Measurements from ENCODE around the gene UAP1.
A peak's percentile ranks its signal among the peaks of the same experiment; 100 is the strongest.
"Not testable (repeated sequence)": the region's sequence is repeated elsewhere in the genome, so short reads cannot be mapped to it uniquely, and the experiment has no call there.

Gene UAP1

DNA sequence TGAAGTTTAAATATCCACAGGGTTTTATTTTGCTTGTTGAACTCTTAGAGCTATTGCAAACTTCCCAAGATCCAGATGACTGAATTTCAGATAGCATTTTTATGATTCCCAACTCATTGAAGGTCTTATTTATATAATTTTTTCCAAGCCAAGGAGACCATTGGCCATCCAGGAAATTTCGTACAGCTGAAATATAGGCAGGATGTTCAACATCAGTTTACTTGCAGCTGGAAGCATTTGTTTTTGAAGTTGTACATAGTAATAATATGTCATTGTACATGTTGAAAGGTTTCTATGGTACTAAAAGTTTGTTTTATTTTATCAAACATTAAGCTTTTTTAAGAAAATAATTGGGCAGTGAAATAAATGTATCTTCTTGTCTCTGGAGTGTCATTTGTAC lies 37.9 kb downstream of the UAP1 start:
- no peak for DNase-seq (ENCODE audit: low read depth, low spot score)
- H3K4me3 ChIP-seq (ENCODE audit: low read length), result no peak overlapping the region

DNA sequence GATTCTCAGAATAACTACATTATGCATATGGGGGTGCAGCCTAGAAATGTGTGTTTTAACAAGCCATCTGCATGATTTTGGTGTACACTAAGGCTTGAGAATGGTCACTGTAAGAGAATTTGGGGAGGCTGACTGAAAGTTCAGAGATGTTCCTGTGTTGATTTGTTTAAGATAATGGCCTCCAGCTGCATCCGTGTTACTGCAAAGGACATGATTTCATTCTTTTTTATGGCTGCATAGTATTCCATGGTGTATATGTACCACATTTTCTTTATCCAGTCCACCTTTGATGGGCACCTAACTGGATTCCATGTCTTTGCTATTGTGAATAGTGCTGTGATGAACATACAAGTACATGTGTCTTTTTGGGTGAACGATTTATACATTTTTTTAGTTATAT lies 41.6 kb downstream of the UAP1 start:
- not testable (repeated sequence) for DNase-seq (ENCODE audit: low read depth, low spot score); H3K4me3 ChIP-seq (ENCODE audit: low read length)

DNA sequence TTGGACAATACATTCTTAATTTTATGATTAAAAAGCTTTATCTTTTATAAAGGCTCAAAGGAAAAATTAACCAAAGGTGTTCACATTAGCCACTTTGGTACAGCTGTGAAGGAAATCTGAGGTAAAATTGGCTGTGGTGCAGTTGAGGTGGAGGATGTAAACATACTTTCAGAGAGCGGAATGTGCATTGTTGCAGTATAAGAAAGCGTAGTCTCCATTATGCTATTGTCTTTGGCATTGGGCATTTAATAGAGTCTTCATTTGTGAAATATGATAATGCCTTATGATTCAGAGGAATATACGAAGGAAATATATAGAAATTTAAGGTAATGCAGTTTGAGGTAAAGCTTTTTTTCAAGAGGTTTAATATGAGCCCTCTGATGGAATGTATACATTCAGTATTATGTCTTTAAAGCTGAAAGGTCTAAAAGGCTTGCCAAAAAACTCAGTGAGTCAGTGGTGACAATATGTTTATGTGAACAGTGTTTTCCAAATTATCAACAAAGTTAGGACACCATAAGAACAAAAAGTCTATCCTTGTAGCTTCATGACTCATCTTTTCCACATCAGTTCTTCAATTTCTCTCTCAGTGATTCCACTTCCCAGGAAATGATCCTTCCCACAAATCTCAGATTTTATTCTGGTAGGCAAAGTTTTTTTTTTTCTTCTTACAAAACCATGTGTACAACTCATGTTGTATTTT lies 43.9 kb downstream of the UAP1 start:
- no peak for DNase-seq (ENCODE audit: low read depth, low spot score)
- H3K4me3 ChIP-seq (ENCODE audit: low read length), result no peak overlapping the region

DNA sequence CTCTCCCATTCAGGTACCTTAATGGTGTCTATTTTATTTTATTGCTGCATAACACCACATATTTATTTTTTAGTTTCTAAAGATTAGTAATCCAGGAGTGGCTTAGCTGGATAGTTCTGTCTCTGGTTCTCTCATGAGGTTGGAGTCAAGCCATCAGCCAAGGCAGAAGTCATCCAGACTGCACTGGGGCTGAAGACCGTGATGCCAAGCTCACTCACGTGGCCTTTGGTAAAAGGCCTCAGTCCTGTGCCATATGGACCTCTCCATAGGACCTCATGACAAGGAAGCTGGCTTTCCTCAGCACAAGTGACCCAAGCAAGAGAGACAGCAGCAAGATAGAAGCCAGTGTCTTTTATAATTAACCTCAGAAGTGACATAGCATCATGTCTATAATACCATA lies 47.8 kb downstream of the UAP1 start:
- no peak overlapping the region for H3K4me3 ChIP-seq (ENCODE audit: low read length)
- DNase-seq (ENCODE audit: low read depth, low spot score), result no peak

DNA sequence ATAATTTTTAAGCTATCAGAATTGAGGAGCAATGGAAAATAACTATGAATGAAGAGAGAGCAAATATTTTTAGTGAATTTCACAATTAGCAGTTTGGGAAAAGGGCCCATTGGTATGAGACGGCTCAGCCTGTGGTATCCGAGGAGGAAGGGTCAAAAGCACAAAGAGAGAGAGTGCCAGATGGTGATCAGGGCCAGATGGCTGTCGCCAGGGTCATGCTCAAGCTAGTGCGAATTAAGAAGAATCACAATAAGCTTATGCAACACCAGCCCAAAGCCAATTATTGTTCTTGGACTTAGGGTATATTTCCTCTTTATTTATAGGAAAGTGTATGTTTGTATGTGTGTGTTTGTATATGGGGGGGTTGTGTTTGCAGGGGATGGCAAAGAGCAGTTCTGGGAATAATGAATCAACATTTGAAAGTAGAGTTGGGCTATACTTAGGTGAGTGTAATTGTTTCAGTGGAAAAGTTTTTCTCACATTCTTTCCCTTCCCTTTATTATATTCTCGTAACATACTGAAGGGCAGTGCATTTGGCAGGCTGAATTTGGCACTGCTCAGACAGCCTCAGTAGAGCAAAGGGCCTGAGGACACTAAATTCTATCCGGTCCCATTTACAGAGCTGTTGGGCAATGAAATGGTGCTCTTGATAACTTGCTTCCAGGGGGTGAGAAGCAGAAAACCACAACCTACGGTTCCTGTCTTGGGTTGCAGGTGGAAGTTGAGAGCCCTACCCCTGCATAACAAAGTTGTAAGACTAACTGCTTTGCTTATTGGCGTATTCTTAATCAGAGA lies 51.3 kb downstream of the UAP1 start:
- peak; percentile 42 for DNase-seq (ENCODE audit: low read depth, low spot score)

DNA sequence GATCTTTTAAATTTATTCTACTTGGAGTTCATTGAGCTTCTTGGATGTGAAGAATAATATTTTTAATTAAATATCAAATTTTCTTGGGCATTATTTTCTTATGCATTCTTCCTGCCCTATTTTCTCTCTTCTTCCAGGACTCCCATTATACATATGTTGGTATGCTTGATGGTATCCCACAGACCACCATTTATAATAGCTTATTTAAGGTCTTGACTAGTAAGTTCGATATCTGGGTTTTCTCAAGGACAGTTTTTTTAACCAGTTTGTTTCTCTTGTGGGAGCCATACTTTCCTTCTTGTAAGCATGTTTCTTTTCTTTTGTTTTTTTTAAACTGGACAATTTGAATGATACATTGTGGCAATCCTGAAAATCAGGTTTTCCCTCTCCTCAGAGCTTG lies 55.3 kb downstream of the UAP1 start:
- H3K4me3 ChIP-seq (ENCODE audit: low read length), result no peak overlapping the region

More for the DNA sequence above, 51.3 kb downstream of the UAP1 start:
- H3K4me3 ChIP-seq (ENCODE audit: low read length), result no peak overlapping the region

DNA sequence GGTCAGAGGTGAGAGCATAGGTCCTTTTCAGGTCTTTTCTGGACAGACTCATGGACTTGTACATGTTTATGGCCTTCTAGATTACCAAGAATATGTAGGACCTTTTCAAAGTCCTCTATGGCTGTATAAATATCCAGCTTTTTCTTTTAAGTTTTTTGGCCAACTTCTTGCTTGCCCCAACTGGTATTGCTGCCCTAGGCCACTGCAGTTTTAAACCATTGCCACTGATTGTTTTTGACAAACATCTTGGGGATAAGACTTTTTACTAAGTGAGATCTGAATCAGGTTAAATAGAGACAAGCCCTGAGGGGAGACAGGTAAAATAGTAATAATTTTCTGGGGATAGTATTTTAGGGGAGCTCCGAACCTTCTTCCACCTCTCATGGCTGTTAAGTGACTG lies 56.0 kb downstream of the UAP1 start:
- no peak overlapping the region for H3K4me3 ChIP-seq (ENCODE audit: low read length)
- DNase-seq (ENCODE audit: low read depth, low spot score), result no peak

More for the DNA sequence above, 55.3 kb downstream of the UAP1 start:
- DNase-seq (ENCODE audit: low read depth, low spot score), result no peak

DNA sequence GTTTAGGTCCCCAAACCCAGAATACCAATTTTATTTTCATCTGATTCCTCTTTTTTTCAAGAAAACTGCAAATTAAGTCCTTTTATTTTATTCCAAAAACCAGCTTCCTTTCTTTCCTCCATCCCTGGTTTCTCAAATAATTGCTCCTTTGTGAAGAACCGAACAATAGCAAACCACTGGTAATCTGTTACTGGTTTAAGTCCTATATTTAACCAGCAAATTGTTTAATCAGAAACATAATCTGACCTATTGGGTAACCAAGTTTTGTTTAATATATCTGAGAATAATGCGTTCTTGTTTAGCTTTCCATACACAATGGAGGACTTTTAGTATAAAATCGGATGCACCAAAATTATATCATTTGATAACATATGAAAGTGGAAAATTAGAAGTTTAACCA lies 57.6 kb downstream of the UAP1 start:
- H3K4me3 ChIP-seq (ENCODE audit: low read length), result no peak overlapping the region
- DNase-seq (ENCODE audit: low read depth, low spot score), result no peak

DNA sequence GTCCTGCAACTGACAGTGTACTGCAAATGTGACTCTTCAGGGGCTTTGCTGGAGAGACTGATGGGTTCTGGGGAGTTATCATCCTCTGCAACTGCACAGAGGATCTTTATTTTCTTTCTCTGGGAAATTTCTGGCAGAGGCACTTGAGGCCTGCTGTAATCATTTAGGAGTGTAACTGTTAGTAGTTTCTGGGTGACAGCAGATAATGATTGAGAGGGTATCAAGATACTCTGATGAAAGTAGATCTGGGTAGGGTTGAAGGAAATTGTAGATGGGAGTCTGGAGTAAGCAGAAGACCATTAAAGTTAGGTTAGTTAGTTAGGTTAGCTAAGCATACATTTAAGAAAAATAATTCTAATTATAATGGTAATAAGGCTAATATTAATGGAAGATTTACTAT lies 59.7 kb downstream of the UAP1 start:
- DNase-seq (ENCODE audit: low read depth, low spot score), result no peak
- H3K4me3 ChIP-seq (ENCODE audit: low read length), result no peak overlapping the region

DNA sequence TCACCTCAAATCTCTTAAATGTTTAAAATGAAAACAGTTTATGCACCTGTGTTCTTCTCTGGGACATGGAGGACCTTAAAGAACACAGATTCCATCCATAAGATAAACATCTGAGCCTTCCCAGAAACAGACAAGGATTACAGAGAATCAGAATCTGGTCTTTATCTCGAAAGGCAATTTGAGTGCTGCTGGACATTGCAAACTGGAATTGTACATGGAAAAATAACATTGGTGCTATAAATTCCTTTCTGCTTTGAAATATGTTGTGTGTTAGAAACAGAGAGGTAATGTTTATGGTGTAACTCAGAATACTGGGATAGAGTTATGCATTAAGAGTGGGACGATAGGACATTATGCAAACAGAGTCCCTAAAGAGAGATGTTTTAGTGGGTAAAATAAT lies 64.2 kb downstream of the UAP1 start:
- no peak overlapping the region for H3K4me3 ChIP-seq (ENCODE audit: low read length)
- no peak for DNase-seq (ENCODE audit: low read depth, low spot score)

DNA sequence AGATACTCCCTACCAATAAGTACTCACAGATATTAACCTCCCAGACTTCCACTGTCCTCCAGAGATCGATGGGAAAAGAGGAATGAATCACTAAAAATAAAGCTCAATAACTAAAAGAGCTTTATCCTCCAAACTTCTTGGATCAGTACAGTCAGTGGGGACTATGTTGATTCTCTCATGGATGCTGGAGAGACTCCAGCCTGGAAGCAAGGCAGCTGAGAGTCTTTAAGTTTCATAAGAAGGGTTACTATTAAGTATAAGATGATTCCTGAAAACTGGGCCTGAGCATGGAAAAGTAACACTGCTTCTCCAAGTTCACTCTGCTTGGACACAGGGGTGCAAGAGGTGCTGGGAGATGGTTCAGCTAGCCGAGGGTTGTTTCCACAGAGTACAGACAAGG lies 64.6 kb downstream of the UAP1 start:
- H3K4me3 ChIP-seq (ENCODE audit: low read length), result no peak overlapping the region
- no peak for DNase-seq (ENCODE audit: low read depth, low spot score)

DNA sequence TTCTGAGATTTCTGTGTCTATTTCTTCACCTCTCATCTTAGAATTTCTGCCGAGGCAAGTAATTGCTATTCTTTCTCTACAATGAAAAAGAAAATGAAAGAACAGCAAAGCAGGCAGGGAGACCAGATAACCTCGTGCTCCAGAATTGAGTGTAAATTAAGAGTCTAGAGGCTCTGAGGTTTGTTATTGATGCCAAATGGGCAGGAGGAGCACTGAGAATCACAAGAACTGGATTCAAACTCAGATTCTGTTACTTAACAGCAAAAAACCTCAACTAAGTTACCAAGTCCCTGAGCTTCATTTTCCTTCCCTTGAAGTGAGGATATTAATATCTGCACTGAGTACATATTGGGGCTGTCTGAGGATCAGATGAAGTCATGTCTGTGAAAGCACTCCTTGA lies 65.2 kb downstream of the UAP1 start:
- H3K4me3 ChIP-seq (ENCODE audit: low read length), result no peak overlapping the region
- no peak for DNase-seq (ENCODE audit: low read depth, low spot score)

DNA sequence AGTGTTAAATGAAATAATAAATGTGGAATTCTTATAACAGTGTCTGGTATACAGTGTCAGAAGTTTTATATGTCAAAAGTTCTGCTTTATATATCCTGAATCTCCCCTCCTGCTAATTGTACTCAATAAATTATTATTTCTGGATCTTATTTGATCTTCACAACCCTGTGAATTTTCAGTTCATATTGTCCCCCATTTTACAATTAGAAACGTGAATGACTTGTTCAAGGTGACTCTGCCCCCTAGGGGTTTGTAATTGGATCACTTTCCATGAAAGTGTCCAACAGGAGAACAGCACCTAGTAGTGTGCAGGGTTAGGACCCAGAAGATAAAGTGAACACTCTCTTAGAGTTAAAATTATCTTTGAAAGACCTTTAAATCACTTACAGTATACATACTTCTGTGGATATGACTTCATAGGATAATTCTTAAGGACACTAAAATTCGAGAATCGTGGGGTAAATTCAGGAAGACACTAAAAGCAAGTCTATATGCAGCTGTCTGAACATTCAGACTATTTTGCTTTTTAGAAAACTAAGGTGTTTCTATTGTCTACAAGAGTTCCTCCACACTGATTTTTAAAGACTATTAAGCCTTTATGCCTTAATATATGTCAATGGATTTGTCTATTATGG lies 66.3 kb downstream of the UAP1 start:
- H3K4me3 ChIP-seq (ENCODE audit: low read length), result no peak overlapping the region
- peak; percentile 32 for DNase-seq (ENCODE audit: low read depth, low spot score)

DNA sequence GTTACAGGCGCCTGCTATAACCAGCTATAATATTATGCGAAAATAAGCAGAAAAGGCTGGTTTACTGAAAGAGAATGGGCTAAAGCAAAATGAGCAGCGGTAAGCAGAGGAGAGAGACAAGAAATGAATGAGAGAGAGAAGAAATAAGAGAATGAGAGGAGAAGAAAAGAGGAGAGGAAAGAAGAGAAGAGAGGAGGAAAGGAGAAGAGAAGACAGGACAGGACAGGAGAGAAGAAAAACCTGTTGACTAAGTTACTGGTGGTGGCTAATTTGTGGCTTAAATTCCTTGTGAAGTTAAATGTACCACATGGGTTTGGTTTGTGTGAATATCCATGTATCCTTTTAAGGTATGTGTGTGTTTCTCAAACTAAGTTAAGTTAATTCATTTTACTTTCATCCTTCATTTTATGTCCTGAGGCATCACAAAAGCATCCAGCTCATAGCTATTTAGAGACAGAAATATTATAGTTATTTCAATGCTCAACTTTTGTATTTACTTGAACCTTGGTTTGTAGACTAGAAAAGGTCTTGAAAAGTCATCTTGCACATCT lies 67.6 kb downstream of the UAP1 start:
- H3K4me3 ChIP-seq (ENCODE audit: low read length), result no peak overlapping the region
- no peak for DNase-seq (ENCODE audit: low read depth, low spot score)

DNA sequence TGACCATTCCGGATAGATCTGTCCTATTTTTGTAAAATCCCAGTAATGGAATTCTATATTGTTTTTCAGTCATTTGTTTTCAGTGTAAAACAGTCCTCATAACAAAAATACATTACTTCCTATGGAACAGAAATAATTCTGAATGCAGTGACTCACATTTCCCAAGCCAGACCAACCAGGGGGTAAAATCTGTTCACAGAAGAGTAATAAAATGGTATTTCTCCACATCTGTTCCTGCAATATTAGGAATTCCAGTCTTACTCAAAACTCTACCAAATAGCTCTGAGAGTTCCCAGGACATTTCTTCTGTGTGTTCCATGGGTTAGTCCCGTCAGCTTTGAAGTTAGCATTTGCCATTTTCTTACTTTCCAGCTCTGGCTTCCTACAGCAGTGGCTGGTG lies 68.1 kb downstream of the UAP1 start:
- H3K4me3 ChIP-seq (ENCODE audit: low read length), result no peak overlapping the region
- no peak for DNase-seq (ENCODE audit: low read depth, low spot score)

DNA sequence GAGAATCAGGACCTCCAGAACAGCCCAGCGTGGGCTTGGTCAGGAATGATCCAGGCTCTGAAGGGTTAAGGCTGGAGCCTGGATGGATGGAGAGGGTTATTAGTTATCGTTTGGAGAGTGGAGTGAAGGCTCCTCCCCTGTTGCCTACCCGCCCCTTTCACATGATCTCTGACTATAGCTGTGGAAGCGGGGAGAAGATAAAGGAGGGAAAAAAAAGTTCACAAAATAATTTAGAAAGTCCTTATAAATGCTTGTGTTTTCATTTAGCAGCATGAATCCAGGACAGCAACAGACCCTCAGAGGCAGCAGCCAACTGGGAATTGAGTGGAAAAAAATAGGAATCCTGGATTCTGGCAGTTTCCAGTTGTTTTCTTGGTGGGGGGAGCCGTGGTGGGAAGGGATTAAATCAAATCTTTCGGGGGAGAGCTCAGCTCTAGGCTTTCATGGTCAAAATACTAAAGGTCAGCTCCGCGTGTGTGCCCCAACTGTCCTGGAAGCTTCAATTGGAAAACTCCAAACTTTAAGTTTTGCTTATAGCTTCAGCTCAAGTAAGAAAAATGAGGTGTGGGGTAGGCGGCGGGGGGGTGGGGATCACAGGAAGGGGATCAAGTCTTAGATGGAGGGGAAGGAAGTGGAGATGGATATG lies 70.1 kb downstream of the UAP1 start:
- DNase-seq (ENCODE audit: low read depth, low spot score), result no peak
- no peak overlapping the region for H3K4me3 ChIP-seq (ENCODE audit: low read length)

DNA sequence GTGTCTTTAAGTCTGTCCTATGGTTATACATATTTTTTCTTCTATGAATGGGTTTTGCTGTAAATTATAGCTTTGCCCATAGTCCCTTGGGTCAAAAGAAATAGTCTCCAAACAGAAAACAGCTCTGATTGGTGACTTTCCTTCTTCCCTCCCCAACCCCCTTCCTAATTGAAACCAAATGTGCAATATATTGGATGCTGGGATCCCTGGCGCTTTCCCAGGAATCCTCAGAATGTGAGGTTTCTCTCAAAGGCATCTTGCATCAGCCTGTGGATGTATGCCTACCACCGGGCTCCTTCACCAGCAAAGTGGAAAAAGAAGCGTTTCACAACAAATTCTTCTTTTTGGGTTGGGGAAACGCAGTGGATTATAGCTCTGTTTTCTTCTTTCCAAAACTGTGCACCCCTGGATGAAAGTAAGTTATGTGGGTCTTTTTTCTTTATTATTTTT lies 70.7 kb downstream of the UAP1 start, which contains the start of gene DDR2:
Gene DDR2 (plus strand): TSS at position 248 of the 450 bp plus-strand sequence. CDS start 86,600 bp downstream, outside the sequence.
- H3K4me3 ChIP-seq (ENCODE audit: low read length), result no peak within 1 kb of the TSS

DNA sequence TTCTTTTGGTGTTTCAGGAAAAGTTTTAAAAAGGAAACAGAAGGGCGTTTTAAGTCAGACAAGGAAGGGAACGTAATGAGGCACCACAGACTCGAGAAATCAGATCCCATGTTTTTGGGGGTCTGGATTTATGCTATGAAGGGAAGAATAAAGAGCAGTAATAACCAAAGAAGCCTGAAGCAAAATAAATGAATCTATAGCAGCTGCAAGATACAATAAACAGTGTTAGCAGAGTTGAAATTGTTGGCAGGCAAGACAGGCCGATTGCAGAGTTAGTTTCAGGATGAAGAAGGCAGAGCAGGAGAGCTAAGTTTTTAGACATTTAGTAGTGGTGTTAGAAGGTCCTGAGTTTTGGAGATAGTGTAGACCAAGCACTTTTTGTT lies 71.2 kb downstream of the UAP1 start:
- no peak for DNase-seq (ENCODE audit: low read depth, low spot score)
- H3K4me3 ChIP-seq (ENCODE audit: low read length), result no peak overlapping the region

More for the DNA sequence above, 70.7 kb downstream of the UAP1 start, which contains the start of gene DDR2:
- no peak for DNase-seq (ENCODE audit: low read depth, low spot score)

DNA sequence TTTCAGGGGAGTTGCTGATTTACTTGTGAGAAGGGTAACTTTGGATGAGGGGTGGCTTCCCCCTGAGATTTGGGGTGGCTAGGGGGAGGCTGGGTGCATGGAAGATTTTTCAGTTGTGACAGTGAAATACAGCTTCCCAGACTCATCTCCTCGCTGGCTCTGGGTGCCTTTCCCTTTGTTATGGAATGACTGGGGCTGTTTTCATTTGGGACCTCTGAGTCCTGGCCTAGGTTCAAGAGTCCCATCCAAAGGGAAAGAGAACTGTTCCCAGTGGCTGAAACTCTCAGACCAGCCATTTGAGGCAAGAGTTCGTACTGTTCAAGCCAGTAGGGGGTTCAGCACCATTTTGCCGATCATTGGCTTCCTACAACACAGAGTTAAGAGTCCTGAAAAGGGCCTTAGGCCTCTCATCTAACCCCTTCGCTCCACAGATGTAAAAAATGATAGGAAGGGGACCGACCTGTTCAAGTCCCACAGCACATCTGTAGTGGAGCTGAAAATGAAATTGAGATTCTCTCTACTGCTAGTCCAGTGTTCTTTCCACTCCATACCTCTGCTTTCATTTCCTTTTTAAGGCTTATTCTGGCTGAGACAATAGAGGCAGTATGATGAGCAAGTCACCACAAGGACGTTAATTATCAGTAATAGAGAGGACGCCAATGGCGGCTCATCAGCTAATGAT lies 71.7 kb downstream of the UAP1 start:
- no peak for DNase-seq (ENCODE audit: low read depth, low spot score)
- H3K4me3 ChIP-seq (ENCODE audit: low read length), result no peak overlapping the region

All from Jurkat, Clone E6-1 (cell line).